Measurements from ENCODE around the gene CXCL11. TPM values are rescaled to one million over a fixed set of nuclear protein-coding genes. Genes with fewer than 3 reads are reported as not detected.

CXCL11 gene
- total and polyA plus RNA-seq, 2 experiments from 2014 or later = 0.81 to 1.9 TPM

DNA sequence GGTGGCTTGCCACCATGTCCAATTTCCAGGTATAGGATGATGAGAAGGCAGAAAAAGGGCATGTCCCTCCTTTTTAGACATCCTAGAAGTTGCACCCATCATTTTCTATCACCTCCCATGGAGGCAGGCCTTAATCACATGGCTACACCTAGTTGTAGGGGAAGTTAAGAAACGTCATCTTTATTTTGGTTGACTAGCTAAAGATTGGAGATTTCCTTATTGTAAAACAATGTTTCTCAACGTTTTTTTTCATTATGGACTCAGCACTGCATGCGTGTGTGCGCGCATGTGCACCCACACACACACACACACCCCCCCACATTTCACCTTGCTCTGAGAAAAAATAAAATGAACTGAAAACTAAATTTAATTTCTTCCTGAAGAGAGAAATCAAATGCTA, 26.6 kb downstream of the CXCL11 start (continued):
- TF ChIP-seq, protein P1, sequence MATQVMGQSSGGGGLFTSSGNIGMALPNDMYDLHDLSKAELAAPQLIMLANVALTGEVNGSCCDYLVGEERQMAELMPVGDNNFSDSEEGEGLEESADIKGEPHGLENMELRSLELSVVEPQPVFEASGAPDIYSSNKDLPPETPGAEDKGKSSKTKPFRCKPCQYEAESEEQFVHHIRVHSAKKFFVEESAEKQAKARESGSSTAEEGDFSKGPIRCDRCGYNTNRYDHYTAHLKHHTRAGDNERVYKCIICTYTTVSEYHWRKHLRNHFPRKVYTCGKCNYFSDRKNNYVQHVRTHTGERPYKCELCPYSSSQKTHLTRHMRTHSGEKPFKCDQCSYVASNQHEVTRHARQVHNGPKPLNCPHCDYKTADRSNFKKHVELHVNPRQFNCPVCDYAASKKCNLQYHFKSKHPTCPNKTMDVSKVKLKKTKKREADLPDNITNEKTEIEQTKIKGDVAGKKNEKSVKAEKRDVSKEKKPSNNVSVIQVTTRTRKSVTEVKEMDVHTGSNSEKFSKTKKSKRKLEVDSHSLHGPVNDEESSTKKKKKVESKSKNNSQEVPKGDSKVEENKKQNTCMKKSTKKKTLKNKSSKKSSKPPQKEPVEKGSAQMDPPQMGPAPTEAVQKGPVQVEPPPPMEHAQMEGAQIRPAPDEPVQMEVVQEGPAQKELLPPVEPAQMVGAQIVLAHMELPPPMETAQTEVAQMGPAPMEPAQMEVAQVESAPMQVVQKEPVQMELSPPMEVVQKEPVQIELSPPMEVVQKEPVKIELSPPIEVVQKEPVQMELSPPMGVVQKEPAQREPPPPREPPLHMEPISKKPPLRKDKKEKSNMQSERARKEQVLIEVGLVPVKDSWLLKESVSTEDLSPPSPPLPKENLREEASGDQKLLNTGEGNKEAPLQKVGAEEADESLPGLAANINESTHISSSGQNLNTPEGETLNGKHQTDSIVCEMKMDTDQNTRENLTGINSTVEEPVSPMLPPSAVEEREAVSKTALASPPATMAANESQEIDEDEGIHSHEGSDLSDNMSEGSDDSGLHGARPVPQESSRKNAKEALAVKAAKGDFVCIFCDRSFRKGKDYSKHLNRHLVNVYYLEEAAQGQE (IDR thresholded peaks at IDR 0.05; ENCODE audit: unreplicated experiment) = no peak
- TF ChIP-seq EZH2 (IDR thresholded peaks at IDR 0.05; ENCODE audit: low read depth, unreplicated experiment) (no peak), ZNF114 (CRISPR knock-in tag; IDR thresholded peaks at IDR 0.05) (no peak)

DNA sequence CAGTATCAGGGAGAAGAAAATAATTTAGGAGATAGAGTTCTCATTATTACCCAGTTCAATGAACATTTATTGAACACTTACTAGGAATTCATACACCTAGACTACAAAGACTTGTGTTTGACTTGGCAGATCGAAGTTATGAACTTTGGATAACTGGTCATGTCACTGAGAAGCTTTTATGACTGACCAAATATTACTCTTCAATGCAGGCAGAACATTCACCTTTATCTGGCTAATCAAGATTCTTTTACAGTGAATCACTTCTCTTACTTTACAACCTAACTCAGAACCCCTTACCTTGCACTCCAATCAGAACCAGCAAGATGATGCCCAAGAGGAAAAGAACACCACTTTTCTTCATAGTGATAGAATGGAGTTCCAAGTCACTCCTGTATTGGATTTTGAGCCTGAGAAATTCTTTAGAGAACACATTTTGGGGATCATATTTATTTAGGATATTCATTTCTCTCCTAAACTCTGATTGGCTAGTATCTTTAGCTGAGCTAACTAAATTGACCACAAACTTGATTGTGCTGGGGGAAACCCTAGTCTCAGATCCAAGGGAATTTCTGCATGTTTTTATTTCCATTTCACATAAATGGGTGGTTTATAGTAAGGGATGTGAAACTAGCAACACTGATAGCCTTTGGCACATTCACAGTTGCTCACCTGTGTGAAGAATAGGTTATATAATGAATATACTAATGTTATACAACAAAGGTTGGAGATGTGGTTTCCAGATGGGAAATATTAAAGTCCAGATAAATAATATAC, 28.6 kb downstream of the CXCL11 start, which contains the start of gene CXCL9:
TSS of gene CXCL9 (minus strand) at position 421 of the 774 bp plus-strand sequence. CDS start at position 361, 60 bp downstream.
- Histone ChIP-seq H3K36me3 (ENCODE audit: insufficient read depth) (no peaks in the 10 kb centered on the region), H2AFZ (no peak within 1 kb of the TSS), H3K27me3 (ENCODE audit: insufficient read depth) (no peaks in the 10 kb centered on the region), H4K20me1 (replicated peaks; ENCODE audit: insufficient read depth) (no peaks in the 10 kb centered on the region), H3K27ac (ENCODE audit: low read depth) (no peak within 1 kb of the TSS), H3K9me2 (ENCODE audit: insufficient read depth) (peaks cover 9% of the 10 kb centered on the region; the same call in 1 of the 2 replicates), H3K4me1 (ENCODE audit: insufficient read depth) (peaks cover 7% of the 10 kb centered on the region), H3K4me2 (no peak within 1 kb of the TSS), H3F3A (replicated peaks; ENCODE audit: low read depth) (no peaks in the 10 kb centered on the region), H3K4me3 (no peak within 1 kb of the TSS), H3K79me2 (replicated peaks; ENCODE audit: insufficient read depth) (no peaks in the 10 kb centered on the region)
- Mint-ChIP-seq H3K27ac (no peak within 1 kb of the TSS), H3K9me3 (no peaks in the 10 kb centered on the region), H3K27me3 (ENCODE audit: insufficient read depth, low read depth, poor library complexity) (peaks cover 9% of the 10 kb centered on the region), H3K4me1 (peaks cover 11% of the 10 kb centered on the region), H3K36me3 (ENCODE audit: low read depth) (no peaks in the 10 kb centered on the region), H3K4me3 (no peak within 1 kb of the TSS)
- no peak for ATAC-seq
- DNase-seq (ENCODE audit: low spot score) = no peak
- no peak for TF ChIP-seq NANOG (IDR thresholded peaks at IDR 0.05; ENCODE audit: borderline replicate concordance)
- TF ChIP-seq ZNF114 (CRISPR knock-in tag; IDR thresholded peaks at IDR 0.05) = no peak
- TF ChIP-seq CTCF (conservative IDR thresholded peaks at IDR 0.05; ENCODE audit: low read depth in 2 of 2) = no peak
- no peak for TF ChIP-seq POLR2AphosphoS5 (IDR thresholded peaks at IDR 0.05; ENCODE audit: low read depth)
- TF ChIP-seq EZH2phosphoT487 (IDR thresholded peaks at IDR 0.05; ENCODE audit: unreplicated experiment) = no peak
- no peak for TF ChIP-seq JUNB (IDR thresholded peaks at IDR 0.05; ENCODE audit: unreplicated experiment)
- TF ChIP-seq EZH2 (IDR thresholded peaks at IDR 0.05; ENCODE audit: low read depth, unreplicated experiment) = no peak
- TF ChIP-seq ZNF331 (CRISPR knock-in tag; IDR thresholded peaks at IDR 0.05; ENCODE audit: low read depth) = no peak
- TF ChIP-seq, protein P1 (IDR thresholded peaks at IDR 0.05; ENCODE audit: unreplicated experiment) = no peak
